Parathyroid adenoma (tissue), 2 donors: ENCODE data around the gene DUS2.

ENCODE experiments used
- H2AFZ ChIP-seq: fragments of 300-600 bp; sonication (generic); one replicate; pipeline ENCODE4 v1.7.0; 2017; ENCODE audit warnings: antibody characterized with exemption, mild to moderate bottlenecking
- H3K27ac ChIP-seq: fragments of 300-600 bp; sonication (generic); one replicate; pipeline ENCODE4 v1.7.0; 2017
- H3K27me3 ChIP-seq: fragments of 300-600 bp; sonication (generic); one replicate; pipeline ENCODE4 v1.7.0; 2017; ENCODE audit warnings: low read length; ENCODE audit not compliant: control insufficient read depth, insufficient read depth
- H3K36me3 ChIP-seq: fragments of 300-600 bp; sonication (generic); one replicate; pipeline ENCODE4 v1.7.0; 2017; ENCODE audit warnings: low read length; ENCODE audit not compliant: control insufficient read depth, insufficient read depth
- H3K4me1 ChIP-seq: fragments of 300-600 bp; sonication (generic); one replicate; pipeline ENCODE4 v1.7.0; 2017; ENCODE audit warnings: control low read depth
- H3K4me2 ChIP-seq: fragments of 300-600 bp; sonication (generic); one replicate; pipeline ENCODE4 v1.7.0; 2017; ENCODE audit warnings: low read length
- H3K4me3 ChIP-seq: fragments of 300-600 bp; sonication (generic); one replicate; pipeline ENCODE4 v1.7.0; 2017; ENCODE audit warnings: low read depth, low read length
- H3K79me2 ChIP-seq: fragments of 300-600 bp; sonication (generic); one replicate; pipeline ENCODE4 v1.7.0; 2017; ENCODE audit warnings: control low read depth
- H3K9ac ChIP-seq: fragments of 300-600 bp; sonication (generic); one replicate; pipeline ENCODE4 v1.7.0; 2017; ENCODE audit warnings: mild to moderate bottlenecking
- H3K9me3 ChIP-seq: fragments of 300-600 bp; sonication (generic); one replicate; pipeline ENCODE4 v1.7.0; 2017; ENCODE audit warnings: low read length; ENCODE audit not compliant: control insufficient read depth
- TF ChIP-seq, protein P1 (sequence below): fragments of 300-600 bp; sonication (generic); IDR thresholded peaks from one replicate; pipeline ENCODE4 v1.7.0; 2017; ENCODE audit warnings: antibody characterized with exemption, mild to moderate bottlenecking
- donor health status: primary hyperparathyroidism.

The DUS2 gene

GRCh38 chr16:68085259-68086071, 62.4 kb downstream of the DUS2 start, which contains the start of gene NFATC3:
Gene NFATC3, plus strand, starts transcription at chr16:68085370. Its CDS starts 312 bp downstream, at chr16:68085682.
- no peaks in the 10 kb centered on the region for H3K36me3 ChIP-seq
- H3K4me2 ChIP-seq, result peak within 1 kb of the TSS; percentile 73
- H3K27ac ChIP-seq, result peak within 1 kb of the TSS; percentile 97
- peak within 1 kb of the TSS; percentile 80 for H2AFZ ChIP-seq
- H3K4me1 ChIP-seq, result peaks cover 38% of the 10 kb centered on the region
- TF ChIP-seq, protein P1, sequence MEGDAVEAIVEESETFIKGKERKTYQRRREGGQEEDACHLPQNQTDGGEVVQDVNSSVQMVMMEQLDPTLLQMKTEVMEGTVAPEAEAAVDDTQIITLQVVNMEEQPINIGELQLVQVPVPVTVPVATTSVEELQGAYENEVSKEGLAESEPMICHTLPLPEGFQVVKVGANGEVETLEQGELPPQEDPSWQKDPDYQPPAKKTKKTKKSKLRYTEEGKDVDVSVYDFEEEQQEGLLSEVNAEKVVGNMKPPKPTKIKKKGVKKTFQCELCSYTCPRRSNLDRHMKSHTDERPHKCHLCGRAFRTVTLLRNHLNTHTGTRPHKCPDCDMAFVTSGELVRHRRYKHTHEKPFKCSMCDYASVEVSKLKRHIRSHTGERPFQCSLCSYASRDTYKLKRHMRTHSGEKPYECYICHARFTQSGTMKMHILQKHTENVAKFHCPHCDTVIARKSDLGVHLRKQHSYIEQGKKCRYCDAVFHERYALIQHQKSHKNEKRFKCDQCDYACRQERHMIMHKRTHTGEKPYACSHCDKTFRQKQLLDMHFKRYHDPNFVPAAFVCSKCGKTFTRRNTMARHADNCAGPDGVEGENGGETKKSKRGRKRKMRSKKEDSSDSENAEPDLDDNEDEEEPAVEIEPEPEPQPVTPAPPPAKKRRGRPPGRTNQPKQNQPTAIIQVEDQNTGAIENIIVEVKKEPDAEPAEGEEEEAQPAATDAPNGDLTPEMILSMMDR, result no peak
- peak within 1 kb of the TSS; percentile 79 for H3K9ac ChIP-seq
- H3K27me3 ChIP-seq, result no peaks in the 10 kb centered on the region
- peak within 1 kb of the TSS; percentile 76 for H3K4me3 ChIP-seq
- H3K79me2 ChIP-seq, result peaks cover 11% of the 10 kb centered on the region
- no peaks in the 10 kb centered on the region for H3K9me3 ChIP-seq

- Histone ChIP-seq H3K4me3 (peak overlapping the region; percentile 76), H3K27ac (peak overlapping the region; percentile 89), H3K27me3 (no peaks in the 10 kb centered on the region), H3K36me3 (no peaks in the 10 kb centered on the region), H3K4me1 (peaks cover 29% of the 10 kb centered on the region), H3K79me2 (peaks cover 11% of the 10 kb centered on the region), H2AFZ (no peak overlapping the region), H3K9ac (no peak overlapping the region), H3K9me3 (no peaks in the 10 kb centered on the region), H3K4me2 (peak overlapping the region; percentile 73)
- TF ChIP-seq, protein P1, result no peak
These were observed 63.3 kb downstream of the DUS2 start for GRCh38 chr16:68086336-68086841.

DNA sequence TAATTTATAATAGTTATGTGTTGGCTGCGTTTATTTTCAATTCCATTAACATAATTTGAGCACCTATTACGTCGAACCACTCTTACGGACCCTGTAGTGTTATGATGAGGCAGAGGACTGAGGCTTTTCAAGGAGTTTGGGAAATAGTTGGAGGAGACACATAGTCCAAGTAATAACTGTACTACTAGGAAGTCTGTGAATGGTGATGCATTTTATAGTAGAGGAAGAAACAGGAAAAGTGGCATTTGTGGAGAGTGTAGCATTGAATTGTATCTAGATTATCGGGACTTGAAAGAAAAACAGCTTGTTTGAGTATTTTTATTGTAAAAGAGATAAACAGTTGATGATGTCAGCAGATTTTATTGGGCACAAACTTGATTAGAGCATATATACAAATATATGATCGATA, 63.8 kb downstream of the DUS2 start:
- Histone ChIP-seq H3K27ac (peak overlapping the region; percentile 89), H3K79me2 (peaks cover 11% of the 10 kb centered on the region), H3K4me2 (peak overlapping the region; percentile 73), H2AFZ (no peak overlapping the region), H3K9ac (no peak overlapping the region), H3K9me3 (no peaks in the 10 kb centered on the region), H3K4me3 (peak overlapping the region; percentile 76), H3K27me3 (no peaks in the 10 kb centered on the region), H3K4me1 (peaks cover 24% of the 10 kb centered on the region), H3K36me3 (no peaks in the 10 kb centered on the region)
- TF ChIP-seq, protein P1, result no peak

DNA sequence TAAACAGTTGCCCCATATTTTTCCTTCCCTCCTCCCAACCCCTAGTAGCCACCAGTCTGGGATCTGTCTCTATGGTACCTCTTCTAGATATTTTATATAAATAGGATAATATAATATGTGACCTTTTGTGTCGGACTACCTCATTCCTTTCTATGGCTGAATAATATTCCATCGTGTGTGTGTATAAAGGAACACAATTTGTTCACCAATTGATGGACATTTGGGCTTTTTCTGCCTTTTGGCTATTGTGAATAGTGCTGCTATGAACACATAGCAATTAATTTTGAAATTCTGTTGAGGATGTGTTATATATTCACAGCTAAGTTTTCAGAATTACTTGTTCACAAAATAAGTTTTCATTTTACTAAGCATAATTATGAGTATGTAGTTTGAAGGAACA, 64.6 kb downstream of the DUS2 start:
- no peak overlapping the region for H3K27ac ChIP-seq
- H3K4me1 ChIP-seq, result peaks cover 16% of the 10 kb centered on the region
- peaks cover 14% of the 10 kb centered on the region for H3K79me2 ChIP-seq

More for the DNA sequence above, 64.6 kb downstream of the DUS2 start:
- H3K27me3 ChIP-seq, result no peaks in the 10 kb centered on the region
- H3K4me3 ChIP-seq, result no peak overlapping the region
- TF ChIP-seq, protein P1, result no peak
- H3K4me2 ChIP-seq, result no peak overlapping the region
- H2AFZ ChIP-seq, result no peak overlapping the region
- H3K9ac ChIP-seq, result no peak overlapping the region
- no peaks in the 10 kb centered on the region for H3K36me3 ChIP-seq
- no peaks in the 10 kb centered on the region for H3K9me3 ChIP-seq
